Measurements from ENCODE around the gene ENOX1.

The ENOX1 gene

GRCh38 chr13:43388282-43389034 is 398.3 kb downstream of the ENOX1 start:
- no peak for DNase-seq (ENCODE audit: low spot score)

- no peak for DNase-seq (ENCODE audit: low spot score)
These were observed 398.9 kb downstream of the ENOX1 start for GRCh38 chr13:43387880-43388279.

GRCh38 chr13:43383498-43384165 is 403.1 kb downstream of the ENOX1 start:
- DNase-seq (ENCODE audit: low spot score), result no peak

GRCh38 chr13:43379738-43380137 is 407.0 kb downstream of the ENOX1 start:
- no peak for DNase-seq (ENCODE audit: low spot score)

- no peak for DNase-seq (ENCODE audit: low spot score)
These were observed 408.8 kb downstream of the ENOX1 start for GRCh38 chr13:43377973-43378372.

GRCh38 chr13:43377149-43377548 is 409.6 kb downstream of the ENOX1 start:
- no peak for DNase-seq (ENCODE audit: low spot score)

GRCh38 chr13:43376596-43376995 is 410.2 kb downstream of the ENOX1 start:
- no peak for DNase-seq (ENCODE audit: low spot score)

GRCh38 chr13:43375797-43376465 is 410.8 kb downstream of the ENOX1 start:
- DNase-seq (ENCODE audit: low spot score), result no peak

GRCh38 chr13:43374621-43375020 is 412.2 kb downstream of the ENOX1 start:
- DNase-seq (ENCODE audit: low spot score), result no peak

GRCh38 chr13:43373400-43373799 is 413.4 kb downstream of the ENOX1 start:
- DNase-seq (ENCODE audit: low spot score), result no peak

- no peak for DNase-seq (ENCODE audit: low spot score)
These were observed 415.9 kb downstream of the ENOX1 start for GRCh38 chr13:43370842-43371241.

GRCh38 chr13:43369319-43369718 is 417.5 kb downstream of the ENOX1 start:
- DNase-seq (ENCODE audit: low spot score), result no peak

GRCh38 chr13:43368003-43368402 is 418.8 kb downstream of the ENOX1 start:
- DNase-seq (ENCODE audit: low spot score), result no peak

GRCh38 chr13:43365039-43365344 is 421.8 kb downstream of the ENOX1 start:
- no peak for DNase-seq (ENCODE audit: low spot score)

GRCh38 chr13:43364210-43365038 is 422.3 kb downstream of the ENOX1 start:
- no peak for DNase-seq (ENCODE audit: low spot score)

GRCh38 chr13:43363156-43363953 is 423.4 kb downstream of the ENOX1 start:
- no peak for DNase-seq (ENCODE audit: low spot score)

- DNase-seq (ENCODE audit: low spot score), result no peak
These were observed 424.2 kb downstream of the ENOX1 start for GRCh38 chr13:43362556-43362955.

GRCh38 chr13:43360892-43361610 is 425.7 kb downstream of the ENOX1 start:
- DNase-seq (ENCODE audit: low spot score), result no peak

GRCh38 chr13:43360171-43360570 is 426.6 kb downstream of the ENOX1 start:
- DNase-seq (ENCODE audit: low spot score), result no peak

- no peak for DNase-seq (ENCODE audit: low spot score)
These were observed 427.2 kb downstream of the ENOX1 start for GRCh38 chr13:43359536-43359935.

- DNase-seq (ENCODE audit: low spot score), result no peak
These were observed 429.2 kb downstream of the ENOX1 start for GRCh38 chr13:43357564-43357963.
